GM12878 (cell line): ENCODE data around the gene BNIP5. TPM values are rescaled to one million over a fixed set of nuclear protein-coding genes. Genes with fewer than 3 reads are reported as not detected.
A peak's percentile ranks its signal among the peaks of the same experiment; 100 is the strongest.

Experiments
- BCL11A ChIP-seq: IDR thresholded peaks from 2 replicates; pipeline ENCODE4 v1.6.1; 2011; ENCODE audit warnings: low read depth, low read length
- BMI1 ChIP-seq: fragments of 450-650 bp; IDR thresholded peaks from 2 replicates; pipeline ENCODE4 v1.6.1; 2016; ENCODE audit warnings: mild to moderate bottlenecking, moderate library complexity, borderline replicate concordance
- CHD1 ChIP-seq: IDR thresholded peaks from 2 replicates; pipeline ENCODE4 v1.6.1; 2012; ENCODE audit warnings: low read depth, low read length, improper control_type of control experiment
- CHD4 ChIP-seq: fragments of 200-600 bp; sonication (generic); IDR thresholded peaks from 2 replicates; pipeline ENCODE4 v1.6.1; 2016; ENCODE audit warnings: mild to moderate bottlenecking
- DPF2 ChIP-seq: fragments of 450-650 bp; IDR thresholded peaks from 2 replicates; pipeline ENCODE4 v1.6.1; 2017; ENCODE audit warnings: mild to moderate bottlenecking
- EED ChIP-seq: sonication (generic); IDR thresholded peaks from 2 replicates; pipeline ENCODE4 v1.6.1; 2016; ENCODE audit warnings: antibody characterized with exemption, low read depth
- EGR1 ChIP-seq, 2 experiments: IDR thresholded peaks; 1 replicate in 1 of 2; 2 replicates in 1 of 2; pipeline ENCODE4 v1.6.1; 2011 to 2012; ENCODE audit warnings: low read depth in 2 of 2, low read length in 2 of 2, borderline replicate concordance in 1 of 2, mild to moderate bottlenecking in 1 of 2, moderate library complexity in 1 of 2
- EZH2 ChIP-seq: IDR thresholded peaks from 2 replicates; pipeline ENCODE4 v1.6.1; 2012; ENCODE audit warnings: low read depth, mild to moderate bottlenecking, control low read depth, inconsistent platforms, low read length, borderline replicate concordance; ENCODE audit not compliant: control insufficient read depth
- GATAD2B ChIP-seq: fragments of 450-650 bp; conservative IDR thresholded peaks from 2 replicates; pipeline ENCODE4 v1.6.1; 2017; ENCODE audit warnings: low read depth, mild to moderate bottlenecking, moderate library complexity
- HDAC2 ChIP-seq: fragments of 200-600 bp; sonication (generic); IDR thresholded peaks from 2 replicates; pipeline ENCODE4 v1.6.1; 2017
- HDGF ChIP-seq: fragments of 450-650 bp; IDR thresholded peaks from 2 replicates; pipeline ENCODE4 v1.6.1; 2016; ENCODE audit warnings: antibody characterized with exemption
- KDM1A ChIP-seq: fragments of 200-600 bp; sonication (generic); IDR thresholded peaks from 2 replicates; pipeline ENCODE4 v1.6.1; 2016; ENCODE audit warnings: borderline replicate concordance
- MYB ChIP-seq: fragments of 150-350 bp; IDR thresholded peaks from 2 replicates; pipeline ENCODE4 v1.6.1; 2014; ENCODE audit warnings: mild to moderate bottlenecking, low read depth, low read length, borderline replicate concordance
- NBN ChIP-seq: fragments of 450-650 bp; IDR thresholded peaks from 2 replicates; pipeline ENCODE4 v1.6.1; 2016
- NRF1 ChIP-seq: conservative IDR thresholded peaks from 2 replicates; pipeline ENCODE4 v1.6.1; 2011; ENCODE audit warnings: mild to moderate bottlenecking, low read depth, low read length, improper control_type of control experiment
- PML ChIP-seq: IDR thresholded peaks from 2 replicates; pipeline ENCODE4 v1.6.1; 2012; ENCODE audit warnings: low read length, inconsistent platforms
- POLR2A ChIP-seq: IDR thresholded peaks from 2 replicates; pipeline ENCODE4 v1.6.1; 2011; ENCODE audit warnings: low read depth, mild to moderate bottlenecking, low read length
- RFX5 ChIP-seq: IDR thresholded peaks from 2 replicates; pipeline ENCODE4 v1.6.1; 2011; ENCODE audit warnings: low read depth, low read length, improper control_type of control experiment
- SPI1 ChIP-seq: IDR thresholded peaks from 2 replicates; pipeline ENCODE4 v1.6.1; 2011; ENCODE audit warnings: low read depth, mild to moderate bottlenecking, low read length, moderate library complexity, borderline replicate concordance; ENCODE audit not compliant: insufficient read depth
- SREBF2 ChIP-seq: IDR thresholded peaks from 2 replicates; pipeline ENCODE4 v1.6.1; 2012; ENCODE audit warnings: mild to moderate bottlenecking, low read length
- STAT1 ChIP-seq: fragments of 450-650 bp; conservative IDR thresholded peaks from 2 replicates; pipeline ENCODE4 v1.6.1; 2014; ENCODE audit warnings: antibody characterized with exemption, mild to moderate bottlenecking
- SUZ12 ChIP-seq: fragments of 200-600 bp; sonication (generic); IDR thresholded peaks from one replicate; pipeline ENCODE4 v1.6.1; 2018; ENCODE audit warnings: antibody characterized with exemption, mild to moderate bottlenecking; ENCODE audit not compliant: unreplicated experiment
- TAF1 ChIP-seq: IDR thresholded peaks from 2 replicates; pipeline ENCODE4 v1.6.1; 2011; ENCODE audit warnings: mild to moderate bottlenecking, low read depth, low read length, borderline replicate concordance
- ZSCAN29 ChIP-seq: fragments of 450-650 bp; IDR thresholded peaks from 2 replicates; pipeline ENCODE4 v1.6.1; 2017; ENCODE audit warnings: mild to moderate bottlenecking, moderate library complexity
- polyA plus RNA-seq, 11 experiments: library from polyadenylated mRNA; depleted of rRNA in 4 of 11; unstranded in 6 of 11; stranded (reverse) in 5 of 11; fragments of >200 nt; fragmentation: Nextera tagmentation in 4 of 11; fragmentation: Illumina TruSeq in 1 of 11; extraction: Ambion mirVana in 4 of 11; extraction: Trizol in 1 of 11; gene quantifications; 1 replicate in 1 of 11; 2 replicates in 10 of 11; pipeline versions ENCODE4 v1.2.1 to v1.2.3, GENCODE V29; 2011 to 2016; ENCODE audit warnings: inconsistent platforms in 2 of 11, missing spikeins in 2 of 11, low read depth in 1 of 11
- total RNA-seq, 4 experiments: library from RNA; depleted of rRNA in 3 of 4; stranded (reverse); fragments of >200 nt in 3 of 4; fragmentation: Illumina TruSeq in 1 of 4; extraction: Trizol in 1 of 4; gene quantifications; 2 replicates each; pipeline versions ENCODE4 v1.2.1 to v1.2.3, GENCODE V29; 2013 to 2021
- TF ChIP-seq, protein P1 (sequence below): IDR thresholded peaks from 2 replicates; pipeline ENCODE4 v1.6.1; 2012; ENCODE audit warnings: low read depth, low read length, improper control_type of control experiment
- TF ChIP-seq, protein P2 (sequence below): fragments of 150-350 bp; IDR thresholded peaks from 2 replicates; pipeline ENCODE4 v1.6.1; 2014; ENCODE audit warnings: mild to moderate bottlenecking, low read depth, low read length
- TF ChIP-seq, protein P3 (sequence below): fragments of 450-650 bp; IDR thresholded peaks from 2 replicates; pipeline ENCODE4 v1.6.1; 2017; ENCODE audit warnings: antibody characterized with exemption, mild to moderate bottlenecking, moderate library complexity
- TF ChIP-seq, protein P4 (sequence below): IDR thresholded peaks from 2 replicates; pipeline ENCODE4 v1.6.1; 2011; ENCODE audit warnings: low read depth, low read length, improper control_type of control experiment, borderline replicate concordance

The BNIP5 gene
- total and polyA plus RNA-seq, 10 of the 15 experiments (the other 5 are each of a cell fraction or from before 2014, with no cell fraction given), result 0.02 to 0.68 (median 0.05) TPM; not detected in 2

GRCh38 chr6:36357872-36358225, 21.2 kb upstream of the BNIP5 start (continued):
- TF ChIP-seq, protein P1, sequence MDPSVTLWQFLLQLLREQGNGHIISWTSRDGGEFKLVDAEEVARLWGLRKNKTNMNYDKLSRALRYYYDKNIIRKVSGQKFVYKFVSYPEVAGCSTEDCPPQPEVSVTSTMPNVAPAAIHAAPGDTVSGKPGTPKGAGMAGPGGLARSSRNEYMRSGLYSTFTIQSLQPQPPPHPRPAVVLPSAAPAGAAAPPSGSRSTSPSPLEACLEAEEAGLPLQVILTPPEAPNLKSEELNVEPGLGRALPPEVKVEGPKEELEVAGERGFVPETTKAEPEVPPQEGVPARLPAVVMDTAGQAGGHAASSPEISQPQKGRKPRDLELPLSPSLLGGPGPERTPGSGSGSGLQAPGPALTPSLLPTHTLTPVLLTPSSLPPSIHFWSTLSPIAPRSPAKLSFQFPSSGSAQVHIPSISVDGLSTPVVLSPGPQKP, result no peak
- TF ChIP-seq NBN (peak; percentile 91), EGR1 (IDR thresholded peaks at IDR 0.05; ENCODE audit: borderline replicate concordance in 1 of 2, low read depth in 2 of 2, low read length in 2 of 2) (no peak), SREBF2 (no peak), POLR2A (no peak), BMI1 (0 out of 2 replicates have a peak, but pooled peaks have one; percentile 30), CHD4 (no peak), STAT1 (no peak), TAF1 (no peak), PML (no peak), RFX5 (no peak), GATAD2B (no peak), SUZ12 (no peak), SPI1 (no peak), DPF2 (no peak; the same call in 1 of the 2 replicates), KDM1A (no peak), HDAC2 (no peak), NRF1 (no peak), EED (peak; percentile 60), MYB (peak; percentile 74; the same call in 1 of the 2 replicates), HDGF (peak; percentile 83; the same call in 1 of the 2 replicates), CHD1 (no peak), EZH2 (no peak), BCL11A (peak; percentile 73), ZSCAN29 (no peak)
- TF ChIP-seq, protein P2, sequence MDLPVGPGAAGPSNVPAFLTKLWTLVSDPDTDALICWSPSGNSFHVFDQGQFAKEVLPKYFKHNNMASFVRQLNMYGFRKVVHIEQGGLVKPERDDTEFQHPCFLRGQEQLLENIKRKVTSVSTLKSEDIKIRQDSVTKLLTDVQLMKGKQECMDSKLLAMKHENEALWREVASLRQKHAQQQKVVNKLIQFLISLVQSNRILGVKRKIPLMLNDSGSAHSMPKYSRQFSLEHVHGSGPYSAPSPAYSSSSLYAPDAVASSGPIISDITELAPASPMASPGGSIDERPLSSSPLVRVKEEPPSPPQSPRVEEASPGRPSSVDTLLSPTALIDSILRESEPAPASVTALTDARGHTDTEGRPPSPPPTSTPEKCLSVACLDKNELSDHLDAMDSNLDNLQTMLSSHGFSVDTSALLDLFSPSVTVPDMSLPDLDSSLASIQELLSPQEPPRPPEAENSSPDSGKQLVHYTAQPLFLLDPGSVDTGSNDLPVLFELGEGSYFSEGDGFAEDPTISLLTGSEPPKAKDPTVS, result no peak
- TF ChIP-seq, protein P3, sequence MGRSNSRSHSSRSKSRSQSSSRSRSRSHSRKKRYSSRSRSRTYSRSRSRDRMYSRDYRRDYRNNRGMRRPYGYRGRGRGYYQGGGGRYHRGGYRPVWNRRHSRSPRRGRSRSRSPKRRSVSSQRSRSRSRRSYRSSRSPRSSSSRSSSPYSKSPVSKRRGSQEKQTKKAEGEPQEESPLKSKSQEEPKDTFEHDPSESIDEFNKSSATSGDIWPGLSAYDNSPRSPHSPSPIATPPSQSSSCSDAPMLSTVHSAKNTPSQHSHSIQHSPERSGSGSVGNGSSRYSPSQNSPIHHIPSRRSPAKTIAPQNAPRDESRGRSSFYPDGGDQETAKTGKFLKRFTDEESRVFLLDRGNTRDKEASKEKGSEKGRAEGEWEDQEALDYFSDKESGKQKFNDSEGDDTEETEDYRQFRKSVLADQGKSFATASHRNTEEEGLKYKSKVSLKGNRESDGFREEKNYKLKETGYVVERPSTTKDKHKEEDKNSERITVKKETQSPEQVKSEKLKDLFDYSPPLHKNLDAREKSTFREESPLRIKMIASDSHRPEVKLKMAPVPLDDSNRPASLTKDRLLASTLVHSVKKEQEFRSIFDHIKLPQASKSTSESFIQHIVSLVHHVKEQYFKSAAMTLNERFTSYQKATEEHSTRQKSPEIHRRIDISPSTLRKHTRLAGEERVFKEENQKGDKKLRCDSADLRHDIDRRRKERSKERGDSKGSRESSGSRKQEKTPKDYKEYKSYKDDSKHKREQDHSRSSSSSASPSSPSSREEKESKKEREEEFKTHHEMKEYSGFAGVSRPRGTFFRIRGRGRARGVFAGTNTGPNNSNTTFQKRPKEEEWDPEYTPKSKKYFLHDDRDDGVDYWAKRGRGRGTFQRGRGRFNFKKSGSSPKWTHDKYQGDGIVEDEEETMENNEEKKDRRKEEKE, result no peak
- TF ChIP-seq, protein P4, sequence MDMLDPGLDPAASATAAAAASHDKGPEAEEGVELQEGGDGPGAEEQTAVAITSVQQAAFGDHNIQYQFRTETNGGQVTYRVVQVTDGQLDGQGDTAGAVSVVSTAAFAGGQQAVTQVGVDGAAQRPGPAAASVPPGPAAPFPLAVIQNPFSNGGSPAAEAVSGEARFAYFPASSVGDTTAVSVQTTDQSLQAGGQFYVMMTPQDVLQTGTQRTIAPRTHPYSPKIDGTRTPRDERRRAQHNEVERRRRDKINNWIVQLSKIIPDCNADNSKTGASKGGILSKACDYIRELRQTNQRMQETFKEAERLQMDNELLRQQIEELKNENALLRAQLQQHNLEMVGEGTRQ, result no peak
